ENCODE results near the gene NPHP4. TPM values are rescaled to one million over a fixed set of nuclear protein-coding genes. Genes with fewer than 3 reads are reported as not detected.

NPHP4 gene
- total and polyA plus RNA-seq, 12 donors: 2.7 to 13.2 (median 7.3) TPM

DNA sequence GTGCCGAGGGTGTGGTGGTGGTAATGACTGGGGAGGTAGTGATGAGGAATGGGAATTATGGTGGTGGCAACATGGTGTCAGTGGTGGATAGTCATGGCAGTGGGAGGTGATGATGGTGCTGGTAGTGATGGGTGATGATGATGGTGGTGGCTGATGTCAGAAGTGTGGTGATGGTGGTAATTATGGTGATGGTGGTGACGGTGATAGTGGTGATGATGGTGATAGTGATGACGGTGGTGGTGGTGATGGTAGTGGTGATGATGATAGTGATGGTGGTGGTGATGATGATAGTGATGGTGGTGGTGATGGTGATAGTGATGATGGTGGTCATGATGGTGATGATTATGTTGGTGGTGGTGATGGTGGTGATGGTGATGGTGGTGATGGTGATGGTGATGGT, 162.8 kb downstream of the NPHP4 start:
- Histone ChIP-seq H3K27me3 (peaks cover 5% of the 10 kb centered on the region), H3K9me3 (replicated peaks in 1 of 3) (no peaks in the 10 kb centered on the region), H3K4me1 (replicated peaks in 1 of 2) (no peaks in the 10 kb centered on the region), H3K27ac (no peak overlapping the region), H3K36me3 (replicated peaks in 1 of 2) (no peaks in the 10 kb centered on the region), H3K4me3 (no peak overlapping the region)
- no peak for DNase-seq
- TF ChIP-seq, protein P1, sequence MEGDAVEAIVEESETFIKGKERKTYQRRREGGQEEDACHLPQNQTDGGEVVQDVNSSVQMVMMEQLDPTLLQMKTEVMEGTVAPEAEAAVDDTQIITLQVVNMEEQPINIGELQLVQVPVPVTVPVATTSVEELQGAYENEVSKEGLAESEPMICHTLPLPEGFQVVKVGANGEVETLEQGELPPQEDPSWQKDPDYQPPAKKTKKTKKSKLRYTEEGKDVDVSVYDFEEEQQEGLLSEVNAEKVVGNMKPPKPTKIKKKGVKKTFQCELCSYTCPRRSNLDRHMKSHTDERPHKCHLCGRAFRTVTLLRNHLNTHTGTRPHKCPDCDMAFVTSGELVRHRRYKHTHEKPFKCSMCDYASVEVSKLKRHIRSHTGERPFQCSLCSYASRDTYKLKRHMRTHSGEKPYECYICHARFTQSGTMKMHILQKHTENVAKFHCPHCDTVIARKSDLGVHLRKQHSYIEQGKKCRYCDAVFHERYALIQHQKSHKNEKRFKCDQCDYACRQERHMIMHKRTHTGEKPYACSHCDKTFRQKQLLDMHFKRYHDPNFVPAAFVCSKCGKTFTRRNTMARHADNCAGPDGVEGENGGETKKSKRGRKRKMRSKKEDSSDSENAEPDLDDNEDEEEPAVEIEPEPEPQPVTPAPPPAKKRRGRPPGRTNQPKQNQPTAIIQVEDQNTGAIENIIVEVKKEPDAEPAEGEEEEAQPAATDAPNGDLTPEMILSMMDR (IDR thresholded peaks at IDR 0.05): no peak
- no peak for TF ChIP-seq POLR2A (IDR thresholded peaks at IDR 0.05)
- intact Hi-C loops (cut with DNase I): no loop called here
- WGBS, 4 donors: 86 to 94% (median 92%) methylated on average over 3 of the region's 3 CpGs

DNA sequence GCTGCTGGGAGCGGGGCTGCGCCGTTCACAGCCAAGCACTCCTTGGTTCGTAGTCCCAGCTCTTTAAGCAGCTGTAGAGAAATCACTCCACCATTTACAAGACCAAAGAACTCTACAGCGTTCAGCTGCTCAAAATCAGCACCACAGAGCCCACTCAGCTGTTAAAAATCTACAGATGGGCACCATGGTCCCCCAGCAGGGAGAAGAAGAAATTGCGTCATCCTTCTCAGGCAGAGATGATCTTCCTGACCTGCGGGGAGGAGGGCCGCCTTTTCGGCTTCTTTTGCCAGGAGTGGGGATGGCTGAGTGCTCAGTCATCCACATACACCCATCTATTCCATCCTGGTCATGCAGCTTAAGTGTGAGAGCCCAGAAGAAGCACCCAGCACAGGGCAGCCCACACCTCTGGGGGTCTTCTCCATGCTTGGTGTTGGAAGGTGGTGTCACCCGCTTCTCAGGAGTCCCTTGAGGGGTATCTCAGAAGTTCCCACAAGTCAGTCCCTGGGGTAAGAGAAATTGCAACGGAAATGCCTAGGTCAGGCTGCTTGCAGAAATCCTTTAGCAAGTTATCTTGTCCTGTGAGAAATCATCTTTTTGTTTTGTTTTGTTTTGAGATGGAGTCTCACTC, 163.8 kb downstream of the NPHP4 start:
- Histone ChIP-seq H3K9me3 (replicated peaks in 1 of 3) (no peaks in the 10 kb centered on the region), H3K36me3 (replicated peaks in 1 of 2) (no peaks in the 10 kb centered on the region), H3K4me3 (no peak overlapping the region), H3K27ac (no peak overlapping the region), H3K4me1 (replicated peaks in 1 of 2) (no peaks in the 10 kb centered on the region), H3K27me3 (peaks cover 5% of the 10 kb centered on the region)
- DNase-seq: no peak
- intact Hi-C loops (cut with DNase I): no loop called here
- TF ChIP-seq POLR2A (IDR thresholded peaks at IDR 0.05): no peak
- TF ChIP-seq, protein P1 (IDR thresholded peaks at IDR 0.05): no peak
- WGBS, 4 donors: 72 to 84% (median 80%) methylated on average over 10 to 11 of the region's 11 CpGs

DNA sequence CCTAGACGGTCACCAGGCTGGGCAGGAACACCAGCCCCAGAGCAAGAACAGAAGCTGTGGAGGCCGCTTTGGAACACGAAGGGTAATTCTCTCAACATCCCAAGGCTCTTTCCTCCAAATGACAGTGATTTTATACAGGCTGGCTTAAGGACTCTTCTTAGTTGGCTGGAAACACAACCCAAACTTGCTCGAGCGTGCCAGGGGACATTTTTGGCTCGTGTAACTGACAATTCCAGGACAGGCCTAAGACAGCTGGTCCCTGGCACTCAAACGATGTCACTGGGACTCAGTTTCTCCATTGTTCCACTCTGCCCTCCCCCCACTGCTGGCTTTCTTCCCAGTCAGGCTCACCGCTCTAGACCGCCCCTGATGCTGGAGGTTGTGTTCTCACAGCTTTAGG, 164.7 kb downstream of the NPHP4 start:
- Histone ChIP-seq H3K27ac (no peak overlapping the region), H3K4me3 (no peak overlapping the region), H3K36me3 (replicated peaks in 1 of 2) (no peaks in the 10 kb centered on the region), H3K27me3 (no peaks in the 10 kb centered on the region), H3K4me1 (replicated peaks in 1 of 2) (no peaks in the 10 kb centered on the region), H3K9me3 (replicated peaks in 1 of 3) (no peaks in the 10 kb centered on the region)
- no peak for TF ChIP-seq POLR2A (IDR thresholded peaks at IDR 0.05)
- TF ChIP-seq, protein P1 (IDR thresholded peaks at IDR 0.05): no peak
- no peak for DNase-seq
- WGBS, 4 donors: 72 to 81% (median 80%) methylated on average over 6 to 9 of the region's 9 CpGs
- intact Hi-C loops (cut with DNase I): no loop called here

DNA sequence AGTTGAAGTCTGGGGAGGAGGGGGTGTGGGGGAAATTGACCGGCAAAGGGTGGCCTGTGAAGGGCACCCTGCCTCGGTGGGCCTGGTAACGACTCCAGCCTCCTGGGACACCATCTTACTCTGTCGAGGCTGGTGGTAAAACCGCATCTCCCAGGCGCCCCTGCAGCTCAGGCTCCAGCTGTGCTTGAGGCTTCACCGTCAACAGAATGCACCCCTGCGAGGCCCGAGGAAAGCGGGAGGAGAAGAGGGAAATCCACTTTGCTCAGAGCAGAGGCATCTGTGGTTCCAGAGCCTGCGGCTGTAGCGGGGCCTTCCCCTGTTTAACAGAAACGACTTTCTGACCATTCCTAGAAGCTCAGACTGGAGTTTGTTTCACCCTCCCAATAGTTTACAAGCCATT, 165.6 kb downstream of the NPHP4 start:
- 56 to 65% (median 60%) methylated on average over 8 to 13 of the region's 13 CpGs for WGBS, 4 donors
- Histone ChIP-seq H3K4me3 (no peak overlapping the region), H3K4me1 (replicated peaks in 1 of 2) (no peaks in the 10 kb centered on the region), H3K9me3 (replicated peaks in 1 of 3) (no peaks in the 10 kb centered on the region), H3K27ac (no peak overlapping the region), H3K27me3 (no peaks in the 10 kb centered on the region), H3K36me3 (replicated peaks in 1 of 2) (no peaks in the 10 kb centered on the region)
- TF ChIP-seq, protein P1 (IDR thresholded peaks at IDR 0.05): no peak
- TF ChIP-seq POLR2A (IDR thresholded peaks at IDR 0.05): no peak
- DNase-seq: no peak
- intact Hi-C loops (cut with DNase I): no loop called here
